ENCODE data around the gene NMNAT3.

DNA sequence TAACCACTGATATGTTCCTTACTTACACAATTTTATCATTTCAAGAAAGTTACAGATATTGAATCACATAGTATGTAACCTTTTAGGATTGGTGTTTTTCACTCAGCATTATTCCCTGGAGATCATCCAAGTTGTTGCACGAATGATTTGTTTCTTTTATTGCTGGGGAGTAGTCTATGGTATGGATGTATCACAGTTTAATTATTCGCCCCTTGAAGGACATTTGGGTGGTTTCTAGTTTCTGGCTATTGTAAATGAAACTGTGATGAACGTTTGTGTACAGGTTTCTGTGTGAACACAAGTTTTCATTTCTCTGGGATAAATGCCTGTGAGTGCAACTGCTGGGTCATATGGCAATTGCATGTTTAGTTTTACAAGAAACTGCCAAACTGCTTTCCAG, 68.8 kb downstream of the NMNAT3 start:
- TF ChIP-seq EP300 (IDR thresholded peaks at IDR 0.05; ENCODE audit: borderline replicate concordance in 1 of 2, low read depth in 1 of 2, low read length in 1 of 2): no peak
- TF ChIP-seq, protein P1, sequence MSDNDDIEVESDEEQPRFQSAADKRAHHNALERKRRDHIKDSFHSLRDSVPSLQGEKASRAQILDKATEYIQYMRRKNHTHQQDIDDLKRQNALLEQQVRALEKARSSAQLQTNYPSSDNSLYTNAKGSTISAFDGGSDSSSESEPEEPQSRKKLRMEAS (IDR thresholded peaks at IDR 0.05; ENCODE audit: low read depth): no peak
- TF ChIP-seq FOXM1 (IDR thresholded peaks at IDR 0.05; ENCODE audit: low read depth): no peak
